ENCODE measurements around the gene NEK2. TPM values are rescaled to one million over a fixed set of nuclear protein-coding genes. Genes with fewer than 3 reads are reported as not detected.
"Not testable (repeated sequence)": the region's sequence is repeated elsewhere in the genome, so short reads cannot be mapped to it uniquely, and the experiment has no call there.

The NEK2 gene
- total RNA-seq, 4 donors from 2014 or later = 17.7 TPM; not detected in 3

DNA sequence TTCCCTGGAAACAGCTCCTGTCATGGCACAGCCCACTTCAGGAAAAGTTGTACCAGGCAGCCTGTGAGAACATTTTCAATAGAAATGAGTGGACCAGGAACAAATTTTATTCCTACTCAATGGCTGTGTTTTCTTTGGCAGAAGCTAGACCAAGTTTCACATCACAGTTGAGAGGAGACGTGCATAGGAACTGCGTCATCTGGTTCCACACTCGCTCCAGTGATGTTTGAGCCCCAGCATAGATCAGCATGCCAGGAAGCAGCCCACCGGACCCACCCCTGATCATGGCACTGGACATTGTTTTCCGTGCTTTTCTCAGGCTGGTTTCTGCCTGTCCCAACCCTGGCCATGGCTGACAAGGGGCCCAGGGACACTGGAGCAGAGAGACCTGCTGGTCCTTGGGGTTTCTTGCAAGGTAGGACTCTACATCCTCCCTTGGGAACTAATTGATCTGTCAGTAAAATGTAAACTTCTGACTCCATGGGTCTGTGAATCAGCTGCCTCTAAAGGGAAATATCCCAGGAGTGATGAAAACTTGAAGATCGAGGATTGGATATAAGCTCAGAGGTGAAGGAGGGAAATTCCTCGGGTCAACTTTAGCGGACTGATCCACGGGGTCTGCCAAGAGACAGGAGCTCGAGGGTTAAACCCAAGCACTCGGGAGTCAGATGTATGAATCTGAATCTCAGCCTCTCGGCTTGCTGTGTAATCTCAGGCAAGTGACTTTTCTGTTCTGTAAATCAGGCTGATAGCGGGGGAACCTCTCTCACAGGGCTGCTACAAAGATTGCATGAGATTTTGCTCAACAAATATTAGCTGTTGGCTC, 35.7 kb downstream of the NEK2 start:
- TF ChIP-seq POLR2A (IDR thresholded peaks at IDR 0.05) (no peak), CTCF (IDR thresholded peaks at IDR 0.05) (no peak)
- intact Hi-C loops (cut with DNase I; ENCODE audit: low total_unique reads) = no loop called here
- no peaks in the 10 kb centered on the region for H3K27me3 ChIP-seq
- no peaks in the 10 kb centered on the region for H3K9me3 ChIP-seq
- H3K27ac ChIP-seq = no peak overlapping the region
- no peak for DNase-seq
- H3K4me1 ChIP-seq = no peaks in the 10 kb centered on the region
- H3K36me3 ChIP-seq = no peaks in the 10 kb centered on the region
- H3K4me3 ChIP-seq = no peak overlapping the region

DNA sequence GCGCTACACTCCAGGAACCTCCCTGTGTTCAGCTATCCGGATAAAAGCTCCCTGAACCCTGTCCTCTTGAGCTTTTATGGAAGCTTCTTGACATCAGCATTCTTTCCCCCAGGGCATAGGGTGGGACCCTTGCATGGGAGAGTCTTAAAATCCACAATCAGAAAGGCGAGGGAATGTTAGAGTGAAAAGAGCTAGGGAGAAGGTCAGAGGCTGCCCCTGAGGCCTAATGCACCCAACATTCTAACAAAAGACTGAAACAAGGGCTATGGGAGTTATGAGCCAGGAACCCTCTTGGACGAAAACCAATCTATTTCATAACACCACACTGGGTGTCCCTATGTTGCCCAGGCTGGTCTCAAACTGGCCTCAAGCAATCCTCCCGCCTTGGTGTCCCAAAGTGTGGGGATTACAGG, 36.7 kb downstream of the NEK2 start:
- DNase-seq = no peak
- no peaks in the 10 kb centered on the region for H3K4me1 ChIP-seq
- no peaks in the 10 kb centered on the region for H3K27me3 ChIP-seq

DNA sequence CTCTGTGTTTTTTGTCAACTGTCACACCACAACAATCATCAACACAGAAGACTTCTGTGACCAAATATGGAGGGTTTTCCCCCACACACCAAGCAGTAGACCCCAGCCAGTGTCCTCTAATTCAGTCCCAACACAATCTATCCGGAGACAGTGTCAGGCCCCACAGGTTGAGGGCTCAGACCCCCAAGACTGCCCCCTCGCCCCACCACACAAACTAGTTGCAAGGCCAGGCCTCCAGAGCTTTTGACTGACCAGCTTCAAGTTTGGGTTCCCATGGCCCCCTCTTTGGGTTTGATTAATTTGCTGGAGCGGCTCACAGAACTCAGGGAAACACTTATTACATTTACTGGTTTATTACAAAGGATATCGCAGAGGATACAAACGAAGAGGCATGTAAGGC, 37.2 kb downstream of the NEK2 start:
- Histone ChIP-seq H3K27me3 (no peaks in the 10 kb centered on the region), H3K4me1 (no peaks in the 10 kb centered on the region), H3K27ac (no peak overlapping the region), H3K4me3 (no peak overlapping the region), H3K9me3 (no peaks in the 10 kb centered on the region), H3K36me3 (no peaks in the 10 kb centered on the region)
- DNase-seq = no peak
- intact Hi-C loops (cut with DNase I; ENCODE audit: low total_unique reads) = no loop called here
- TF ChIP-seq CTCF (IDR thresholded peaks at IDR 0.05) = no peak
- TF ChIP-seq POLR2A (IDR thresholded peaks at IDR 0.05) = no peak

More for the DNA sequence above, 36.7 kb downstream of the NEK2 start:
- H3K9me3 ChIP-seq = no peaks in the 10 kb centered on the region
- no peak overlapping the region for H3K4me3 ChIP-seq
- no peaks in the 10 kb centered on the region for H3K36me3 ChIP-seq
- TF ChIP-seq POLR2A (IDR thresholded peaks at IDR 0.05) = no peak
- TF ChIP-seq CTCF (IDR thresholded peaks at IDR 0.05) = no peak
- H3K27ac ChIP-seq = no peak overlapping the region
- intact Hi-C loops (cut with DNase I; ENCODE audit: low total_unique reads) = no loop called here

DNA sequence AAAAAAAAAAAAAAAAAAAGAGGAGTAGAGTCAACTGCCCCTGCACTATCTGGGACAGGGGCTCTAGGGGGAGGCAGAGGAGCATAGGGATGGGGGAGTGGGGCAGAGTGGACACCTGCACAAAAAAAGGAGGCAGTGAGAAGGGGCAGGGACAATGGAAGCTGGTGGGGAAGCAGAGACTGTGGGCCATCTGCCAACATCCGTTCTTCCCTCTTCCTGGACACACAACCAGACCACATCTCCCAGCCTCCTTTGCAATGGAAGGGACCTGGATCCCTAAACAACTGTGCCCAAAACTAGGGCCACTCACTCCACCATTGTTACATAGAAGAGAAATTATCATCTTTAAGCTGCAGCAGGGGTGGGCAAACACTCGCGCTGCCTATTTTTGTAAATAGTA, 38.4 kb downstream of the NEK2 start:
- H3K27ac ChIP-seq = no peak overlapping the region
- TF ChIP-seq POLR2A (IDR thresholded peaks at IDR 0.05) (no peak), CTCF (IDR thresholded peaks at IDR 0.05) (no peak)
- no peaks in the 10 kb centered on the region for H3K4me1 ChIP-seq
- intact Hi-C loops (cut with DNase I; ENCODE audit: low total_unique reads) = no loop called here
- no peak overlapping the region for H3K4me3 ChIP-seq
- no peak for DNase-seq
- no peaks in the 10 kb centered on the region for H3K27me3 ChIP-seq
- no peaks in the 10 kb centered on the region for H3K9me3 ChIP-seq
- H3K36me3 ChIP-seq = no peaks in the 10 kb centered on the region

DNA sequence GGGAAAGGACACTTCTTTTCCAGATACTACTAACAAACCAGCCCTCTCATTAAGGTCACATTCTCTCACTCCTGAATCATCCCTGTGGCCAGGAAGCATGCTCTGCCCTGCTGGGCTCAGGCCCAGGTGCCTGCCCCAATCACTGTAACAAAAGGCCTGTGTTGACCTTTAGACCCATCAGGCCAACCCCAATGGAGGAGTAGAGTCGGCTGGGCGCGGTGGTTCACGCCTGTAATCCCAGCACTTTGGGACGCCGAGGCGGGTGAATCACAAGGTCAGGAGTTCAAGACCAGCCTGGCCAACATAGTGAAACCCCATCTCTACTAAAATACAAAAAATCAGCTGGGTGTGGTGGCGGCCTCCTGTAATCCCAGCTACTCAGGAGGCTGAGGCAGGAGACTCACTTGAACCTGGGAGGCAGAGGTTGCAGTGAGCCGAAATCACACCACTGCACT, 38.8 kb downstream of the NEK2 start:
- H3K27me3 ChIP-seq; H3K9me3 ChIP-seq; H3K4me3 ChIP-seq; intact Hi-C loops (cut with DNase I; ENCODE audit: low total_unique reads); DNase-seq; H3K4me1 ChIP-seq; H3K36me3 ChIP-seq; H3K27ac ChIP-seq: not testable (repeated sequence)

Data from uterus (tissue), 4 donors.